ENCODE results near the gene MAMDC2. TPM values are rescaled to one million over a fixed set of nuclear protein-coding genes. Genes with fewer than 3 reads are reported as not detected.

The MAMDC2 gene
- total RNA-seq, 2 donors from 2014 or later, result 0.44 to 1.4 TPM

- no peak for TF ChIP-seq CTCF (conservative IDR thresholded peaks at IDR 0.05)
- Mint-ChIP-seq H3K4me1 (no peaks in the 10 kb centered on the region), H3K9me3 (no peaks in the 10 kb centered on the region), H3K36me3 (ENCODE audit: low read depth) (no peaks in the 10 kb centered on the region), H3K4me3 (no peak overlapping the region), H3K27ac (no peak overlapping the region), H3K27me3 (ENCODE audit: insufficient read depth) (no peaks in the 10 kb centered on the region)
- no peak overlapping the region for H3K27ac ChIP-seq (ENCODE audit: low read depth, low read length)
- H3K9ac ChIP-seq (ENCODE audit: extremely low read depth, low read length, poor library complexity, severe bottlenecking), result no peak overlapping the region
- H3K27me3 ChIP-seq (ENCODE audit: control insufficient read depth, insufficient read depth, low read length, poor library complexity, severe bottlenecking), result no peaks in the 10 kb centered on the region
- H3K4me3 ChIP-seq (ENCODE audit: low read length), result no peak overlapping the region
- 96% methylated on average over 2 of the region's 2 CpGs; no CpG with 5 or more reads in 1 of the 2 experiments for WGBS, 2 experiments (ENCODE audit: insufficient coverage in 1 of 2, insufficient read length in 1 of 2)
- no peaks in the 10 kb centered on the region for H3K36me3 ChIP-seq (ENCODE audit: control insufficient read depth, insufficient read depth, low read length)
- H3K4me1 ChIP-seq (ENCODE audit: control insufficient read depth, insufficient read depth, low read length), result no peaks in the 10 kb centered on the region
- no peaks in the 10 kb centered on the region for H3K9me3 ChIP-seq (ENCODE audit: control insufficient read depth, low read length)
- DNase-seq, result no peak
Observed at GRCh38 chr9:70003901-70004714, 39.5 kb upstream of the MAMDC2 start.

GRCh38 chr9:70006306-70006705 lies 37.3 kb upstream of the MAMDC2 start:
- Histone ChIP-seq H3K4me1 (ENCODE audit: control insufficient read depth, insufficient read depth, low read length) (no peaks in the 10 kb centered on the region), H3K27ac (ENCODE audit: low read depth, low read length) (no peak overlapping the region), H3K4me3 (ENCODE audit: low read length) (no peak overlapping the region), H3K9ac (ENCODE audit: extremely low read depth, low read length, poor library complexity, severe bottlenecking) (no peak overlapping the region), H3K27me3 (ENCODE audit: control insufficient read depth, insufficient read depth, low read length, poor library complexity, severe bottlenecking) (no peaks in the 10 kb centered on the region), H3K9me3 (ENCODE audit: control insufficient read depth, low read length) (no peaks in the 10 kb centered on the region), H3K36me3 (ENCODE audit: control insufficient read depth, insufficient read depth, low read length) (no peaks in the 10 kb centered on the region)
- no peak overlapping the region for H3K4me3 Mint-ChIP-seq
- no peak for DNase-seq
- H3K4me1 Mint-ChIP-seq, result no peaks in the 10 kb centered on the region
- WGBS, 2 experiments (ENCODE audit: insufficient coverage in 1 of 2, insufficient read length in 1 of 2), result 88 to 89% methylated on average over 1 to 3 of the region's 3 CpGs
- H3K27ac Mint-ChIP-seq, result no peak overlapping the region
- H3K27me3 Mint-ChIP-seq (ENCODE audit: insufficient read depth), result no peaks in the 10 kb centered on the region
- TF ChIP-seq CTCF (conservative IDR thresholded peaks at IDR 0.05), result no peak
- no peaks in the 10 kb centered on the region for H3K9me3 Mint-ChIP-seq
- no peaks in the 10 kb centered on the region for H3K36me3 Mint-ChIP-seq (ENCODE audit: low read depth)

GRCh38 chr9:70007831-70008230 lies 35.8 kb upstream of the MAMDC2 start:
- H3K27ac ChIP-seq (ENCODE audit: low read depth, low read length), result no peak overlapping the region
- H3K36me3 Mint-ChIP-seq (ENCODE audit: low read depth), result no peaks in the 10 kb centered on the region
- DNase-seq, result no peak
- H3K27me3 Mint-ChIP-seq (ENCODE audit: insufficient read depth), result no peaks in the 10 kb centered on the region
- H3K36me3 ChIP-seq (ENCODE audit: control insufficient read depth, insufficient read depth, low read length), result no peaks in the 10 kb centered on the region
- 94 to 100% methylated on average over 2 of the region's 2 CpGs for WGBS, 2 experiments (ENCODE audit: insufficient coverage in 1 of 2, insufficient read length in 1 of 2)
- no peaks in the 10 kb centered on the region for H3K9me3 ChIP-seq (ENCODE audit: control insufficient read depth, low read length)
- H3K4me1 ChIP-seq (ENCODE audit: control insufficient read depth, insufficient read depth, low read length), result no peaks in the 10 kb centered on the region
- H3K9me3 Mint-ChIP-seq, result no peaks in the 10 kb centered on the region
- H3K9ac ChIP-seq (ENCODE audit: extremely low read depth, low read length, poor library complexity, severe bottlenecking), result no peak overlapping the region
- no peak overlapping the region for H3K27ac Mint-ChIP-seq
- H3K27me3 ChIP-seq (ENCODE audit: control insufficient read depth, insufficient read depth, low read length, poor library complexity, severe bottlenecking), result no peaks in the 10 kb centered on the region
- TF ChIP-seq CTCF (conservative IDR thresholded peaks at IDR 0.05), result no peak
- H3K4me1 Mint-ChIP-seq, result no peaks in the 10 kb centered on the region
- no peak overlapping the region for H3K4me3 ChIP-seq (ENCODE audit: low read length)
- H3K4me3 Mint-ChIP-seq, result no peak overlapping the region
